ENCODE results near the gene CTDSPL. TPM values are rescaled to one million over a fixed set of nuclear protein-coding genes. Genes with fewer than 3 reads are reported as not detected.

The CTDSPL gene
- total RNA-seq, 1 donor from 2014 or later: 36.4 TPM

GRCh38 chr3:37935756-37936666, 74.3 kb downstream of the CTDSPL start:
- intact Hi-C loops (cut with DNase I): no loop called here

GRCh38 chr3:37937156-37937555, 75.5 kb downstream of the CTDSPL start:
- DNase-seq (ENCODE audit: low spot score): no peak
- intact Hi-C loops (cut with DNase I): no loop called here

More at GRCh38 chr3:37935756-37936666, 74.3 kb downstream of the CTDSPL start:
- no peak for DNase-seq (ENCODE audit: low spot score)

DNA sequence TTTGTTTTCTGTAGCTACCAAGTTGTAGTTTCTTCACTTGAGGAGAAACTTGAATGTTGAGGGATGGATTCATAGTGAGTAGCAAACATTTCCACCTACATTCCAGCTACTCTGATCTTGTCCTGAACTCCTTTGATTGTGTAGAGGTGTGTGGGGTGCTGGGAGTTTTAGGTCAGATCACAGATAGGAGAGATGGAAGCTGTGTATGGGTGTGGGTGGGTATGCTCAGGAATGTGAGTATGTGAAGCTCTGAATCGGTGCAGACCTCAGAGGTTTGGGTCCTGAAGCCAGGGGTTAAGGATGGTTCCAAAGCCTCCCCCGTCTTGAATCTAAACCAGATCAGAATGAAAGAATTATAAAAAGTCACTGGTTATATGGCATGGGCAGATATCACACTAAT, 76.3 kb downstream of the CTDSPL start:
- DNase-seq (ENCODE audit: low spot score): no peak

DNA sequence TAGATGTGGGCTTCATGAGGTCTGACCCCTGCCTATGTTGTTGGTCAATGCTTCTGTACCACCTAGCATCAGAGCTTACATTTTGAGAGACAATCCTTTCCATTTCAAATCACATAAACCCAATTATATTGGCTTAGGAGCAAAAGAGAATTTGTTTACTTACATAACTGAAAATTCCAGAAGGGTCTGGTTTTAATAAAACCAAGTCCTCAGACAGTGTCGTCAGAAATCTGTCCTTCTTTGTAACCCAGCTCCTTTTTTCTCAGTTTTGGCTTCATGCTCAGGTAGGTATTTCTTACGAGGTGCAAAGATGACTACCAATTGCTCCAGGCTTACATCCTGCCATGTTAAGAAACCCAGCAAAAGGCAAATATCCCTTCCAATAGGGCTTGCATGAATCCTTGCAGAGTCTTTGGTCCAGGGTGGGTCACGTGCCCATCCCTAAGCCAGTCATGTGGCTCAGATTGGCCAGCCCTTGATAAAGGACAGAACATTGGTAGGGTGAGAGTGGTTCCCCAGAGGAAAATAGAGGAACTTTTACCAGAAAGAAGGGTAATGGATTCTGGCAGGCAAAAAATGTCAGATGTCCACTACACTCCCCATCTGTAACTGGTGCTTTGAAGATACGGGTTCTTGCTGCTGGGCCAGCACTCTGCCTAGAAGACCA, 78.7 kb downstream of the CTDSPL start:
- intact Hi-C loops (cut with DNase I): no loop called here

More for the DNA sequence above, 76.3 kb downstream of the CTDSPL start:
- intact Hi-C loops (cut with DNase I): no loop called here

GRCh38 chr3:37941608-37942508, 80.2 kb downstream of the CTDSPL start:
- no peak for DNase-seq (ENCODE audit: low spot score)
- intact Hi-C loops (cut with DNase I): no loop called here

More for the DNA sequence above, 78.7 kb downstream of the CTDSPL start:
- DNase-seq (ENCODE audit: low spot score): no peak

- no peak for DNase-seq (ENCODE audit: low spot score)
- intact Hi-C loops (cut with DNase I): no loop called here
Measured at GRCh38 chr3:37942646-37943045, 81.0 kb downstream of the CTDSPL start.

DNA sequence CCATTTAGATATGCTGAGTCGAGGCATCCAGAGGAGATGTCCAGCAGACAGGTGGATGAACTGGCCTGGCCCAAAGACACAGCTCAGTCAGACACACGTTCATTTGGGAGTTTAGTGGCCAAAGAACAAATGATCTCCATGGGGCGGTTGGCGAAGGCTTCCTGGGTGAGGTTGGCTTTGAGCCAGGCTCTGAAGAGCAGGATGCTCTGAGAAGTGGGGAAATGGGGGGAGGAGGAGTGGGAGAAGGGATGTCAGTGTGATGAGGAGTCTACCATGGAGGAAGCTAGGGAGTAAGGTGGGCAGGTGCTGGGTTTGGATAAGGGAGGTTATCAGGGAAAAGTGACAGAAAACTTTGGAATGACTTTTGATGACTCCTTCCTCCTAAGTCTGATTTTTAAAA, 81.4 kb downstream of the CTDSPL start:
- intact Hi-C loops (cut with DNase I): no loop called here
- DNase-seq (ENCODE audit: low spot score): no peak

GRCh38 chr3:37943631-37944314, 82.1 kb downstream of the CTDSPL start:
- intact Hi-C loops (cut with DNase I): no loop called here
- DNase-seq (ENCODE audit: low spot score): no peak

- no peak for DNase-seq (ENCODE audit: low spot score)
- intact Hi-C loops (cut with DNase I): no loop called here
Measured at GRCh38 chr3:37944391-37944842, 82.7 kb downstream of the CTDSPL start.

GRCh38 chr3:37945156-37945806, 83.6 kb downstream of the CTDSPL start:
- intact Hi-C loops (cut with DNase I): no loop called here
- DNase-seq (ENCODE audit: low spot score): no peak

GRCh38 chr3:37945807-37946530, 84.3 kb downstream of the CTDSPL start:
- intact Hi-C loops (cut with DNase I): no loop called here
- DNase-seq (ENCODE audit: low spot score): no peak

- intact Hi-C loops (cut with DNase I): no loop called here
- DNase-seq (ENCODE audit: low spot score): no peak
Measured at GRCh38 chr3:37946531-37946889, 84.8 kb downstream of the CTDSPL start.

DNA sequence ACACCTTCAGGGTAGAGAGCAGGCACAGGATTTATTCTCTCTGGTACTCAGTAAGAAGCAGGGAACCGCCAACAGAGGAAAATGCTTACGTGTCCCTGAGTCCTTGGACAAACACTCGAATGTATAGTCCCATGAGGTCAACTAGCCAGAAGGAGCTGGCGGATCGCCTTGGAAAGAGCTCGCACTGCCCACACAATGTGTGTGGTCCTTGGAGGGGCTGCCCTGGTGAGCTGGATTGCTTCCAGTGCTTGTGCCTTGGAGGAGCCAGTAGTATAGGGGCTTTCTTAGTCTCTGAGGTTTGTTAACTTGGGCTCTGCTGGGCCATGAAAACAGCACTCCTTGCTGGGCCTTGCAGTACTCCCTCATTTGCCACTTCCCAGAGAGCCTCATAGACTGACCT, 88.2 kb downstream of the CTDSPL start:
- DNase-seq (ENCODE audit: low spot score): no peak
- intact Hi-C loops (cut with DNase I): no loop called here

DNA sequence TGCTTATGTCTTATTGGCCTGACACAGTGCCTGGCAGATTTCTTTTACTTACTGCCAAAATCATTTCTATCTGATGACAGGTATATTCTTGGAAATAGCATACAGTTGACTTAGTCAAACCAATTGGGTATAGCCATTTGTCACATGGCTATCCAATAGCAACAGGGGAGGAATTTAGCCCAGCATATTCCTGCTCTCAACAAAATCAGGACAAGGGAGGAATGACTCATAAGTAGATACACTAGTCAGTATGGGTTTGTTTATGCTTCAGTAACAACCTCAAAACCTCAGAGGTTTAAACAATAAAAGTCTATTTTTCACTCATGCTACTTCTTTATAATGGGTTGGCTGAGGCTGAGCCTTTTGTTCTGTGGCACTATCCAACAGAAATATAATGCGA, 90.9 kb downstream of the CTDSPL start:
- DNase-seq (ENCODE audit: low spot score): no peak
- intact Hi-C loops (cut with DNase I): no loop called here

DNA sequence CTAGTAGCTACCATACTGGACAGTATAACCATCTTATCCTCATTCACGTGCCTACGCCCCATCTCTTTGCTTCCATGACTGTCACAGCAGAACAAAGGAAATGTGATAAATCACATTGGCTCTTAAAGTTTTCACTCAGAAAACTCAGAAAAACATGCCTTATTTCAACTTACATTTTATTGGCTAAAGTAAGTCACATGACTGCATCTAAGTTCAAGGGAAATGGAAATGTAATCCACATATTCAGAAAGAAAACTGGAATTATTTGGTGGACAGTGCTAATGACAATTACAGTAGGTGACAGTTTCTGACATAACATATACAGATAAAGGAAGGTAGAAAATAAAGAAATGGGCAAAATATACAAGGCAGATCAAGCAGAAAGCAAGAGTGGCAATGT, 91.5 kb downstream of the CTDSPL start:
- intact Hi-C loops (cut with DNase I): no loop called here

GRCh38 chr3:37953707-37954394, 92.2 kb downstream of the CTDSPL start:
- intact Hi-C loops (cut with DNase I): no loop called here
- DNase-seq (ENCODE audit: low spot score): no peak

More for the DNA sequence above, 91.5 kb downstream of the CTDSPL start:
- no peak for DNase-seq (ENCODE audit: low spot score)

- intact Hi-C loops (cut with DNase I): no loop called here
Measured at GRCh38 chr3:37954881-37955280, 93.2 kb downstream of the CTDSPL start.

More at GRCh38 chr3:37954881-37955280, 93.2 kb downstream of the CTDSPL start:
- DNase-seq (ENCODE audit: low spot score): no peak

All from cardiac septum (tissue), 1 donor.